ENCODE results near the gene CYB5RL.

- no peak for TF ChIP-seq POLR2AphosphoS5 (IDR thresholded peaks at IDR 0.05; ENCODE audit: low read depth, low read length)
- no peak for TF ChIP-seq PAX5 (IDR thresholded peaks at IDR 0.05; ENCODE audit: insufficient read depth, low read length, severe bottlenecking)
Observed at GRCh38 chr1:54241364-54241763, 41.5 kb upstream of the CYB5RL start.

All from GM12891 (cell line).